Measurements from ENCODE around the gene MUL1. TPM values are rescaled to one million over a fixed set of nuclear protein-coding genes. Genes with fewer than 3 reads are reported as not detected.

Gene MUL1
- total RNA-seq, 1 experiment from 2014 or later: 21.9 TPM

- H3K27me3 Mint-ChIP-seq (ENCODE audit: low read depth): peaks cover 32% of the 10 kb centered on the region
- peaks cover 14% of the 10 kb centered on the region for H3K4me1 Mint-ChIP-seq
- POLR2A ChIA-PET: no interaction called here
- ATAC-seq: no peak
- DNase-seq (ENCODE audit: low spot score): no peak
- H3K9me3 Mint-ChIP-seq: no peaks in the 10 kb centered on the region
- H3K4me3 Mint-ChIP-seq: no peak overlapping the region
- TF ChIP-seq ESRRA (CRISPR knock-in tag; IDR thresholded peaks at IDR 0.05; ENCODE audit: borderline replicate concordance) (no peak), PRDM15 (CRISPR knock-in tag; IDR thresholded peaks at IDR 0.05) (no peak), USF2 (CRISPR knock-in tag; IDR thresholded peaks at IDR 0.05) (no peak), CBFB (CRISPR knock-in tag; IDR thresholded peaks at IDR 0.05; ENCODE audit: low read depth) (no peak), ZNF263 (CRISPR knock-in tag; IDR thresholded peaks at IDR 0.05; ENCODE audit: low read depth) (no peak), TP53 (CRISPR knock-in tag; IDR thresholded peaks at IDR 0.05) (no peak), KAT7 (CRISPR knock-in tag; IDR thresholded peaks at IDR 0.05; ENCODE audit: borderline replicate concordance) (no peak), ELF4 (CRISPR knock-in tag; IDR thresholded peaks at IDR 0.05; ENCODE audit: low read depth) (no peak), IRF1 (CRISPR knock-in tag; IDR thresholded peaks at IDR 0.05) (no peak)
- H3K36me3 Mint-ChIP-seq: no peaks in the 10 kb centered on the region
- no peak overlapping the region for H3K27ac Mint-ChIP-seq
- CTCF ChIA-PET: no interaction called here
Measured at GRCh38 chr1:20469406-20470076, 38.4 kb downstream of the MUL1 start.

GRCh38 chr1:20466273-20466672 is 41.7 kb downstream of the MUL1 start:
- H3K4me3 Mint-ChIP-seq: no peak overlapping the region
- H3K27me3 Mint-ChIP-seq (ENCODE audit: low read depth): peaks cover 35% of the 10 kb centered on the region
- DNase-seq (ENCODE audit: low spot score): no peak
- no peaks in the 10 kb centered on the region for H3K9me3 Mint-ChIP-seq
- ATAC-seq: no peak
- H3K27ac Mint-ChIP-seq: no peak overlapping the region
- ChIA-PET CTCF (interaction anchor here (1.4 to 3.1 kb wide), 3 partner anchors 10 to 105 kb away, joined by 4 to 11 read pairs (median 7); no protein-coding TSS in a partner anchor), POLR2A (no interaction called here)
- H3K36me3 Mint-ChIP-seq: no peaks in the 10 kb centered on the region
- TF ChIP-seq JUN (CRISPR knock-in tag; IDR thresholded peaks at IDR 0.05) (no peak), SMAD3 (CRISPR knock-in tag; IDR thresholded peaks at IDR 0.05; ENCODE audit: borderline replicate concordance) (no peak), SMAD4 (CRISPR knock-in tag; IDR thresholded peaks at IDR 0.05) (no peak), CDX4 (CRISPR knock-in tag; IDR thresholded peaks at IDR 0.05; ENCODE audit: borderline replicate concordance) (no peak), FOXJ3 (CRISPR knock-in tag; IDR thresholded peaks at IDR 0.05; ENCODE audit: borderline replicate concordance) (no peak), ZNF281 (CRISPR knock-in tag; IDR thresholded peaks at IDR 0.05) (no peak), ELF4 (CRISPR knock-in tag; IDR thresholded peaks at IDR 0.05; ENCODE audit: low read depth) (no peak), TP53 (CRISPR knock-in tag; IDR thresholded peaks at IDR 0.05) (no peak), OVOL2 (CRISPR knock-in tag; IDR thresholded peaks at IDR 0.05; ENCODE audit: borderline replicate concordance) (no peak), PRDM15 (CRISPR knock-in tag; IDR thresholded peaks at IDR 0.05) (no peak), MXD4 (CRISPR knock-in tag; IDR thresholded peaks at IDR 0.05; ENCODE audit: borderline replicate concordance) (no peak), IRF1 (CRISPR knock-in tag; IDR thresholded peaks at IDR 0.05) (no peak), SOX15 (CRISPR knock-in tag; IDR thresholded peaks at IDR 0.05) (no peak)
- no peaks in the 10 kb centered on the region for H3K4me1 Mint-ChIP-seq

Measured in WTC11 (cell line).